IPS-20b (cell line): ENCODE data around the gene TUBGCP6.

Experiments used
- H3K27ac ChIP-seq: one replicate; pipeline ENCODE4 v1.5.1; 2013; ENCODE audit warnings: low read length
- H3K27me3 ChIP-seq: 2 replicates; pipeline ENCODE4 v1.6.1; 2013; ENCODE audit warnings: mild to moderate bottlenecking, low read length, inconsistent platforms; ENCODE audit not compliant: insufficient read depth
- H3K36me3 ChIP-seq: 2 replicates; pipeline ENCODE4 v1.6.1; 2013; ENCODE audit warnings: low read depth, mild to moderate bottlenecking, inconsistent platforms, low read length, moderate library complexity; ENCODE audit not compliant: insufficient read depth
- H3K4me1 ChIP-seq: 2 replicates; pipeline ENCODE4 v1.6.1; 2013; ENCODE audit warnings: mild to moderate bottlenecking, control low read depth, inconsistent platforms, low read length, moderate library complexity; ENCODE audit not compliant: insufficient read depth
- H3K4me3 ChIP-seq: 2 replicates; pipeline ENCODE4 v1.5.1; 2013; ENCODE audit warnings: mild to moderate bottlenecking, low read length, inconsistent platforms
- H3K9ac ChIP-seq: 2 replicates; pipeline ENCODE4 v1.6.1; 2013; ENCODE audit warnings: low read depth, mild to moderate bottlenecking, inconsistent platforms, low read length, moderate library complexity
- H3K9me3 ChIP-seq: 2 replicates; pipeline ENCODE4 v1.6.1; 2013; ENCODE audit warnings: mild to moderate bottlenecking, low read depth, low read length, inconsistent platforms; ENCODE audit not compliant: insufficient read depth

The TUBGCP6 gene

GRCh38 chr22:50226875-50227165 is 18.0 kb downstream of the TUBGCP6 start:
- no peaks in the 10 kb centered on the region for H3K27me3 ChIP-seq
- no peak overlapping the region for H3K27ac ChIP-seq
- H3K4me3 ChIP-seq: no peak overlapping the region
- H3K4me1 ChIP-seq: no peaks in the 10 kb centered on the region
- peaks cover 31% of the 10 kb centered on the region for H3K36me3 ChIP-seq
- H3K9me3 ChIP-seq: no peaks in the 10 kb centered on the region
- no peak overlapping the region for H3K9ac ChIP-seq

GRCh38 chr22:50226063-50226874 is 18.6 kb downstream of the TUBGCP6 start:
- no peaks in the 10 kb centered on the region for H3K9me3 ChIP-seq
- no peak overlapping the region for H3K9ac ChIP-seq
- H3K4me1 ChIP-seq: no peaks in the 10 kb centered on the region
- H3K27ac ChIP-seq: no peak overlapping the region
- H3K4me3 ChIP-seq: no peak overlapping the region
- peaks cover 34% of the 10 kb centered on the region for H3K36me3 ChIP-seq
- no peaks in the 10 kb centered on the region for H3K27me3 ChIP-seq

GRCh38 chr22:50225200-50225969 is 19.4 kb downstream of the TUBGCP6 start:
- Histone ChIP-seq H3K36me3 (peaks cover 43% of the 10 kb centered on the region), H3K9me3 (no peaks in the 10 kb centered on the region), H3K27ac (no peak overlapping the region), H3K27me3 (no peaks in the 10 kb centered on the region), H3K4me1 (no peaks in the 10 kb centered on the region), H3K4me3 (no peak overlapping the region), H3K9ac (no peak overlapping the region)

GRCh38 chr22:50224071-50224470 is 20.8 kb downstream of the TUBGCP6 start:
- Histone ChIP-seq H3K4me3 (no peak overlapping the region), H3K27ac (no peak overlapping the region), H3K36me3 (peaks cover 45% of the 10 kb centered on the region), H3K9me3 (no peaks in the 10 kb centered on the region), H3K27me3 (no peaks in the 10 kb centered on the region), H3K4me1 (no peaks in the 10 kb centered on the region), H3K9ac (no peak overlapping the region)

GRCh38 chr22:50222508-50222907 is 22.3 kb downstream of the TUBGCP6 start:
- H3K9ac ChIP-seq: no peak overlapping the region
- H3K4me3 ChIP-seq: no peak overlapping the region
- H3K27ac ChIP-seq: no peak overlapping the region
- H3K9me3 ChIP-seq: no peaks in the 10 kb centered on the region
- H3K36me3 ChIP-seq: peaks cover 57% of the 10 kb centered on the region
- no peaks in the 10 kb centered on the region for H3K27me3 ChIP-seq
- H3K4me1 ChIP-seq: no peaks in the 10 kb centered on the region

GRCh38 chr22:50221410-50222300 is 23.2 kb downstream of the TUBGCP6 start:
- Histone ChIP-seq H3K27ac (no peak overlapping the region), H3K9ac (no peak overlapping the region), H3K36me3 (peaks cover 66% of the 10 kb centered on the region), H3K27me3 (no peaks in the 10 kb centered on the region), H3K9me3 (no peaks in the 10 kb centered on the region), H3K4me3 (no peak overlapping the region), H3K4me1 (no peaks in the 10 kb centered on the region)

- no peaks in the 10 kb centered on the region for H3K4me1 ChIP-seq
- peaks cover 70% of the 10 kb centered on the region for H3K36me3 ChIP-seq
- H3K9ac ChIP-seq: no peak overlapping the region
- H3K27me3 ChIP-seq: no peaks in the 10 kb centered on the region
- no peak overlapping the region for H3K4me3 ChIP-seq
- H3K27ac ChIP-seq: no peak overlapping the region
- H3K9me3 ChIP-seq: no peaks in the 10 kb centered on the region
Measured at GRCh38 chr22:50220603-50221409, 24.0 kb downstream of the TUBGCP6 start.

GRCh38 chr22:50219800-50220602 is 24.8 kb downstream of the TUBGCP6 start:
- Histone ChIP-seq H3K27ac (no peak overlapping the region), H3K9me3 (no peaks in the 10 kb centered on the region), H3K4me3 (no peak overlapping the region), H3K4me1 (no peaks in the 10 kb centered on the region), H3K36me3 (peaks cover 74% of the 10 kb centered on the region), H3K27me3 (no peaks in the 10 kb centered on the region), H3K9ac (no peak overlapping the region)

GRCh38 chr22:50218996-50219727 is 25.7 kb downstream of the TUBGCP6 start:
- Histone ChIP-seq H3K9ac (no peak overlapping the region), H3K36me3 (peaks cover 76% of the 10 kb centered on the region), H3K4me1 (no peaks in the 10 kb centered on the region), H3K9me3 (no peaks in the 10 kb centered on the region), H3K4me3 (no peak overlapping the region), H3K27me3 (no peaks in the 10 kb centered on the region), H3K27ac (no peak overlapping the region)
